HG03097 (cell line): Measurements from ENCODE around the gene PFN3.
"Not testable (repeated sequence)": the region's sequence is repeated elsewhere in the genome, so short reads cannot be mapped to it uniquely, and the experiment has no call there.

ENCODE experiments used
- ATAC-seq: cut with Tn5 transposase; IDR thresholded peaks from one replicate; pipeline ENCODE4 v1.9.1; 2021; ENCODE audit not compliant: unreplicated experiment, low FRiP score

The PFN3 gene

GRCh38 chr5:177375516-177375915 is 24.9 kb downstream of the PFN3 start:
- ATAC-seq = not testable (repeated sequence)

- no peak for ATAC-seq
Observed at GRCh38 chr5:177374211-177374610, 26.2 kb downstream of the PFN3 start.

- ATAC-seq = no peak
Observed at GRCh38 chr5:177373806-177374205, 26.7 kb downstream of the PFN3 start.

- ATAC-seq = no peak
Observed at GRCh38 chr5:177372910-177373309, 27.6 kb downstream of the PFN3 start.

- ATAC-seq = no peak
Observed at GRCh38 chr5:177372034-177372896, 28.2 kb downstream of the PFN3 start.

GRCh38 chr5:177371120-177372033 is 29.1 kb downstream of the PFN3 start:
- ATAC-seq = no peak

GRCh38 chr5:177370488-177371119 is 29.9 kb downstream of the PFN3 start:
- no peak for ATAC-seq

GRCh38 chr5:177369645-177370440 is 30.6 kb downstream of the PFN3 start:
- no peak for ATAC-seq

- ATAC-seq = no peak
Observed at GRCh38 chr5:177368869-177369644, 31.4 kb downstream of the PFN3 start.

GRCh38 chr5:177367981-177368868 is 32.2 kb downstream of the PFN3 start:
- no peak for ATAC-seq

GRCh38 chr5:177367323-177367848 is 33.1 kb downstream of the PFN3 start:
- no peak for ATAC-seq

GRCh38 chr5:177366528-177367322 is 33.7 kb downstream of the PFN3 start:
- no peak for ATAC-seq

- no peak for ATAC-seq
Observed at GRCh38 chr5:177365845-177366527, 34.5 kb downstream of the PFN3 start.

GRCh38 chr5:177364159-177364962 is 36.1 kb downstream of the PFN3 start:
- no peak for ATAC-seq

GRCh38 chr5:177363565-177363964 is 36.9 kb downstream of the PFN3 start:
- no peak for ATAC-seq
